GM23338 (cell line): ENCODE results near the gene ZNF212.

Experiments
- CREB1 ChIP-seq: fragments of 250-450 bp; sonication (Bioruptor Pico); IDR thresholded peaks from 2 replicates; pipeline ENCODE4 v1.5.0; 2020; ENCODE audit warnings: low read depth, mild to moderate bottlenecking, moderate library complexity
- EZH2 ChIP-seq: fragments of 200-600 bp; sonication (generic); IDR thresholded peaks from one replicate; pipeline ENCODE4 v1.8.0; 2017; ENCODE audit warnings: antibody characterized with exemption, mild to moderate bottlenecking, low read depth; ENCODE audit not compliant: unreplicated experiment
- EZH2phosphoT487 ChIP-seq: fragments of 200-600 bp; sonication (generic); IDR thresholded peaks from one replicate; pipeline ENCODE4 v1.8.1; 2018; ENCODE audit warnings: antibody characterized with exemption; ENCODE audit not compliant: unreplicated experiment
- POLR2AphosphoS5 ChIP-seq: IDR thresholded peaks from 2 replicates; pipeline ENCODE4 v1.6.1; 2016; ENCODE audit warnings: antibody characterized with exemption, low read depth
- STAT1 ChIP-seq: IDR thresholded peaks from one replicate; pipeline ENCODE4 v1.6.1; 2016; ENCODE audit warnings: antibody characterized with exemption; ENCODE audit not compliant: unreplicated experiment
- ZNF331 ChIP-seq: fragments of 250-450 bp; sonication (Bioruptor Pico); IDR thresholded peaks from 2 replicates; pipeline ENCODE4 v1.5.0; 2020; ENCODE audit warnings: low read depth, mild to moderate bottlenecking, moderate library complexity
- TF ChIP-seq, protein P1 (sequence below), 2 experiments: fragments of 200-600 bp in 1 of 2; sonication (generic) in 1 of 2; conservative IDR thresholded peaks; 2 replicates each; pipeline versions ENCODE4 v1.5.1 to v1.6.1; 2016 to 2017; ENCODE audit warnings: antibody characterized with exemption in 2 of 2, low read depth in 2 of 2, mild to moderate bottlenecking in 2 of 2, moderate library complexity in 1 of 2
- TF ChIP-seq, protein P2 (sequence below): IDR thresholded peaks from one replicate; pipeline ENCODE4 v1.6.1; 2018; ENCODE audit warnings: antibody characterized with exemption; ENCODE audit not compliant: unreplicated experiment

DNA sequence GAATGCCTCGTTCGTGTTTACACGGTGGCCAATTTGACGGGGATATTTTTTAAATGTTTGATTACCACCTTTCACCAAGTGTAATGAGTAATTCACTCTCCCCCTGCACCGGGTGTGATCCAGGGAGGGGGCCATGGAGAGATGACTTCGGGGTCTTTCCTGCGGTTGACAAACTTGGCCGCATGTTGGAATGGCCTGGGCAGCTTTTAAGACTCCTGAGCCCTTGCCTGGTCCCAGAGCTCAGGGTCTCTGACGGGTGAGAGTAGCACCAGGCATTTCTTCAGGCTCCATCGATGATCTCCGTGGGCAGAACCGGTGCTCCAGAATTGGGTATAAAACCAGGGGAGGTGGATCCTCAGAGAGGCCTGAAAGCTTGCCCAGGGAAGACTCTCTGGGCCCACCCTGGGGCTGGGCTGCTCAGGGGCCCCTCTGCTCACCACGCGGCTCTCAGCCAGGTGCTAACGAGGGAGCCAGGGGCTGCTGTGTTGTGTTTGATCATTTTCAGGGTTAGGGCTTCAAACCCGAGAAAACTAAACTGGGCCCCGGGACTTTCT lies 43.2 kb upstream of the ZNF212 start:
- TF ChIP-seq, protein P1, sequence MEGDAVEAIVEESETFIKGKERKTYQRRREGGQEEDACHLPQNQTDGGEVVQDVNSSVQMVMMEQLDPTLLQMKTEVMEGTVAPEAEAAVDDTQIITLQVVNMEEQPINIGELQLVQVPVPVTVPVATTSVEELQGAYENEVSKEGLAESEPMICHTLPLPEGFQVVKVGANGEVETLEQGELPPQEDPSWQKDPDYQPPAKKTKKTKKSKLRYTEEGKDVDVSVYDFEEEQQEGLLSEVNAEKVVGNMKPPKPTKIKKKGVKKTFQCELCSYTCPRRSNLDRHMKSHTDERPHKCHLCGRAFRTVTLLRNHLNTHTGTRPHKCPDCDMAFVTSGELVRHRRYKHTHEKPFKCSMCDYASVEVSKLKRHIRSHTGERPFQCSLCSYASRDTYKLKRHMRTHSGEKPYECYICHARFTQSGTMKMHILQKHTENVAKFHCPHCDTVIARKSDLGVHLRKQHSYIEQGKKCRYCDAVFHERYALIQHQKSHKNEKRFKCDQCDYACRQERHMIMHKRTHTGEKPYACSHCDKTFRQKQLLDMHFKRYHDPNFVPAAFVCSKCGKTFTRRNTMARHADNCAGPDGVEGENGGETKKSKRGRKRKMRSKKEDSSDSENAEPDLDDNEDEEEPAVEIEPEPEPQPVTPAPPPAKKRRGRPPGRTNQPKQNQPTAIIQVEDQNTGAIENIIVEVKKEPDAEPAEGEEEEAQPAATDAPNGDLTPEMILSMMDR (conservative IDR thresholded peaks at IDR 0.05; ENCODE audit: low read depth in 2 of 2): no peak
- no peak for TF ChIP-seq STAT1
- TF ChIP-seq POLR2AphosphoS5: no peak
- no peak for TF ChIP-seq ZNF331 (CRISPR knock-in tag)
- TF ChIP-seq EZH2phosphoT487: no peak
- TF ChIP-seq EZH2: no peak
- TF ChIP-seq, protein P2, sequence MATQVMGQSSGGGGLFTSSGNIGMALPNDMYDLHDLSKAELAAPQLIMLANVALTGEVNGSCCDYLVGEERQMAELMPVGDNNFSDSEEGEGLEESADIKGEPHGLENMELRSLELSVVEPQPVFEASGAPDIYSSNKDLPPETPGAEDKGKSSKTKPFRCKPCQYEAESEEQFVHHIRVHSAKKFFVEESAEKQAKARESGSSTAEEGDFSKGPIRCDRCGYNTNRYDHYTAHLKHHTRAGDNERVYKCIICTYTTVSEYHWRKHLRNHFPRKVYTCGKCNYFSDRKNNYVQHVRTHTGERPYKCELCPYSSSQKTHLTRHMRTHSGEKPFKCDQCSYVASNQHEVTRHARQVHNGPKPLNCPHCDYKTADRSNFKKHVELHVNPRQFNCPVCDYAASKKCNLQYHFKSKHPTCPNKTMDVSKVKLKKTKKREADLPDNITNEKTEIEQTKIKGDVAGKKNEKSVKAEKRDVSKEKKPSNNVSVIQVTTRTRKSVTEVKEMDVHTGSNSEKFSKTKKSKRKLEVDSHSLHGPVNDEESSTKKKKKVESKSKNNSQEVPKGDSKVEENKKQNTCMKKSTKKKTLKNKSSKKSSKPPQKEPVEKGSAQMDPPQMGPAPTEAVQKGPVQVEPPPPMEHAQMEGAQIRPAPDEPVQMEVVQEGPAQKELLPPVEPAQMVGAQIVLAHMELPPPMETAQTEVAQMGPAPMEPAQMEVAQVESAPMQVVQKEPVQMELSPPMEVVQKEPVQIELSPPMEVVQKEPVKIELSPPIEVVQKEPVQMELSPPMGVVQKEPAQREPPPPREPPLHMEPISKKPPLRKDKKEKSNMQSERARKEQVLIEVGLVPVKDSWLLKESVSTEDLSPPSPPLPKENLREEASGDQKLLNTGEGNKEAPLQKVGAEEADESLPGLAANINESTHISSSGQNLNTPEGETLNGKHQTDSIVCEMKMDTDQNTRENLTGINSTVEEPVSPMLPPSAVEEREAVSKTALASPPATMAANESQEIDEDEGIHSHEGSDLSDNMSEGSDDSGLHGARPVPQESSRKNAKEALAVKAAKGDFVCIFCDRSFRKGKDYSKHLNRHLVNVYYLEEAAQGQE: no peak
- TF ChIP-seq CREB1 (CRISPR knock-in tag): no peak
